Eye (tissue), 1 donor: ENCODE measurements around the gene CHTF8.
"Not testable (repeated sequence)": the region's sequence is repeated elsewhere in the genome, so short reads cannot be mapped to it uniquely, and the experiment has no call there.

ENCODE experiments used
- DNase-seq: peaks from one replicate; pipeline ENCODE4 v3.0.0-alpha.2; 2015

CHTF8 gene

GRCh38 chr16:69132424-69133252 lies at the start of gene CHTF8, which contains the start of gene UTP4:
CHTF8 (minus strand) TSS chr16:69132588; CDS start chr16:69121458, 11,130 bp downstream.
UTP4 (plus strand) TSS chr16:69132649; CDS start chr16:69133460, 811 bp downstream.
- DNase-seq, result peak; percentile 92

- DNase-seq, result no peak
Measured at GRCh38 chr16:69180011-69180338, 47.6 kb upstream of the CHTF8 start.

- DNase-seq, result peak; percentile 74
Measured at GRCh38 chr16:69179328-69180010, 47.1 kb upstream of the CHTF8 start.

GRCh38 chr16:69176033-69176800 lies 43.8 kb upstream of the CHTF8 start:
- no peak for DNase-seq

- peak; percentile 26 for DNase-seq
Measured at GRCh38 chr16:69171325-69172084, 39.1 kb upstream of the CHTF8 start.

- DNase-seq, result no peak
Measured at GRCh38 chr16:69169607-69170352, 37.4 kb upstream of the CHTF8 start.

GRCh38 chr16:69169051-69169450 lies 36.7 kb upstream of the CHTF8 start:
- no peak for DNase-seq

GRCh38 chr16:69166946-69167930 lies 34.9 kb upstream of the CHTF8 start:
- no peak for DNase-seq

GRCh38 chr16:69166221-69166833 lies 33.9 kb upstream of the CHTF8 start:
- no peak for DNase-seq

- DNase-seq, result no peak
Measured at GRCh38 chr16:69165584-69165983, 33.2 kb upstream of the CHTF8 start.

GRCh38 chr16:69160192-69160591 lies 27.8 kb upstream of the CHTF8 start:
- DNase-seq, result no peak

- DNase-seq, result no peak
Measured at GRCh38 chr16:69157196-69157595, 24.8 kb upstream of the CHTF8 start.

GRCh38 chr16:69150146-69150865 lies 17.9 kb upstream of the CHTF8 start:
- DNase-seq, result peak; percentile 95

- DNase-seq, result not testable (repeated sequence)
Measured at GRCh38 chr16:69149621-69150020, 17.2 kb upstream of the CHTF8 start.

- no peak for DNase-seq
Measured at GRCh38 chr16:69145658-69146057, 13.3 kb upstream of the CHTF8 start.

- no peak for DNase-seq
Measured at GRCh38 chr16:69143116-69143515, 10.7 kb upstream of the CHTF8 start.

GRCh38 chr16:69141936-69142335 lies 9.5 kb upstream of the CHTF8 start:
- no peak for DNase-seq

GRCh38 chr16:69141014-69141413 lies 8.6 kb upstream of the CHTF8 start:
- DNase-seq, result peak; percentile 42

- DNase-seq, result not testable (repeated sequence)
Measured at GRCh38 chr16:69139464-69139863, 7.1 kb upstream of the CHTF8 start.
